Fibroblast of skin of abdomen (primary cell): ENCODE results near the gene TAS1R2.
"Not testable (repeated sequence)": the region's sequence is repeated elsewhere in the genome, so short reads cannot be mapped to it uniquely, and the experiment has no call there.

ENCODE experiments used
- DNase-seq: peaks from one replicate; pipeline ENCODE4 v3.0.0-alpha.2; 2013

The TAS1R2 gene

GRCh38 chr1:18883636-18884418, 24.4 kb upstream of the TAS1R2 start:
- DNase-seq, result peak; percentile 62

DNA sequence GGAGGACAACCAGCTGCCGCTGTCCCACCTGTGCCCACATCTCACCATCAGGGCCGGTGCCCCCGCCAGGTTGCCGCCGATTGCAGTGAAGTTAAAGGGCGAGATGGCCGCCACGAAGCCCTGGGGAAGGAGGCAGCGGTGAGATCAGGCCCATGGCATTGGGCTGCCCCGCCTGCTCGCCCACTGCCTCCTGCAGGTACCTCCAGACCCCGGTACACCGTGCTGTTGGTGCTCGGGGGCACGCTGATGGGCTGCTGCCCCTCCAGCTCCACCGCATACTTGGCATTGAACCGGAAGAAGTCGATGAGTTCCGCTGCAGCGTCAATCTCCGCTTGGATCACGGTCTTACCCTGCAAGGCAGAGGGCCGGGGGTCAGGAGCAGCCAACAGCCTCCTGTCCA, 23.6 kb upstream of the TAS1R2 start:
- DNase-seq, result no peak

GRCh38 chr1:18882486-18882885, 23.0 kb upstream of the TAS1R2 start:
- no peak for DNase-seq

DNA sequence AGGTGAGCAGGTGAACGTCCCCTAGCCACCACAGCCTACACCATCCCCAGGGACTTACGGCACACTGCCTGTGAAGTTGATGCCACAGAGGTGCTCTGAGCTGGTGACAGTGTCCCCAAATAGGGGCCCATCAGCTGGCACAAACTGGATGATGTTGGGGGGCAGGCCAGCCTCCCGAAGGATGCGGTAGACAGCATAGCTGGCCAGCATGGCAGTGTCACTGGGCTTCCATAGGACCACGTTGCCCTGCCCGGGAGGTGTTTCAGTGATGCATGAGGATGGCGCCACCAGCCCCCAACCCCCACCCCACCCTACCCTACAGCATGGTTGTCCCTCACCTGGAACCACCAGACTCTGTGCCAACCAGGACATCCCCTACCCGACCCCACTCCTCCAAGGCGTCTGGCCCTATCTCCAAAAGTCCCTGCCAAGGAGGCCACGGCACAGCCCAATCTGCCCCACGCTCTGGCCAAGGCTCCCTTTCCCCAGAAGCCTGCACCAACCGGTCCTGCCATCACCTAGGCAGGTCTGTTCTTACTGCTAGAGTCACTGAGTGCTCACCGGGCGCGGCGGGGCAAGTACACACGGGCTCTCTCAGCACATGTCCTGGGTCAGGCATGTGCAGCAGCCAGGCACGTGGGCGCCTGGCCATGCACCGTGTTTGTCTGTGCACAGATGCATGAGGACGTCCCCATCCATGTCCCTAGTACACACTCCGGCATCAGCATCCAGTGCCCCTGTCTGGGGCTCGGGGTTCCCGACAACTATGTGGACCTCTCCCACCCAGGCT, 22.4 kb upstream of the TAS1R2 start:
- no peak for DNase-seq

- DNase-seq, result no peak
These were observed 21.7 kb upstream of the TAS1R2 start for GRCh38 chr1:18881164-18881563.

DNA sequence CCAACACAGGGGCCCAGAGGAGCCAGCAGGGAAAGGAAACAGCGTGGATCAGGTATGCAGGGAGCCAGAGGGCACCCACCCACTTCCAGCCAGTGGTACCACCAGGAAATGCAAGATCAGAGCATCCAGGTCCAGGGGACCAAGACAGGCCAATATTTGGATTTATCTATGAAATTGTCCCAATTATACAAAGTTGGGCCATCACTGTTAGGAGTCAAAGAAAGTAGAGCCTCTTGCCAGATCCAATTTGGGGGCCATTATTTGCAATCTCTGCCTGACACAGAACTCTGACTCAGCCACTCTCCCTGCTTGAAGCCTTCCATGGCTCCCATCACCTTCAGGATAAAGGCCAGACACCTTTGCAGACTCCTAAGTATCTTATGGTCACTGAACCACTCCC, 21.1 kb upstream of the TAS1R2 start:
- DNase-seq, result no peak

- DNase-seq, result no peak
These were observed 20.4 kb upstream of the TAS1R2 start for GRCh38 chr1:18879791-18880309.

GRCh38 chr1:18879215-18879790, 19.8 kb upstream of the TAS1R2 start:
- no peak for DNase-seq

DNA sequence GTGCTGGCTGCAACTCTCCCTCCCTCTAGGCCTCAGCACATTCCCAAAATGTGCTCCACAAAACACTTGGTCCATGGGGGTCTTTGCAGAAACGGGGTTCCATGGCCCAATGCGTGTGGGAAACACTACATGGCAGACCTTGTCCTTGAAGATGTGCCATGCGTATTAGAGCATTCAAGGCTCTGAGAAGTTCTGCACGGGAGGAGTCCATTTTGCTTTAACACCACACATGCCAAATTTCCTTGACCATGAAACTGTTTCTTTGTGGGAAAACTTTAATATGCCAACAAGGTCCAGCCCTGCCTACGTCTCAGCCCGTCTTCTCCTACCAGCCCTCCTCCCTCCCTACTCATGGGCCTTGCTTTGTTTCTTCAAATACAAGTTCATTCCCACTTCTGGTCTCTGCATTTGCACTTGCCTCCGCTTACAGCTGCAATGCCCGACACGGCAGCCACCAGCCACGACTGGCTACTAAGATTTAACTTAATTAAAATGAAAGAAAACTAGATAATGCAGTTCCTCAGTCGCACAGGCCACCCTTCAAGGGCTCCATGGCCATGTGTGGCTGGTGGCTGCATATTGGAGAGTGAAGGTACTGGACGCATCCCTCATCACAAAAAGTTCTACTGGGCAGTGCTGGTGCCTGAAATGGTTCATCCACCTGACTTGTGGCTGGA, 19.2 kb upstream of the TAS1R2 start:
- DNase-seq, result no peak

DNA sequence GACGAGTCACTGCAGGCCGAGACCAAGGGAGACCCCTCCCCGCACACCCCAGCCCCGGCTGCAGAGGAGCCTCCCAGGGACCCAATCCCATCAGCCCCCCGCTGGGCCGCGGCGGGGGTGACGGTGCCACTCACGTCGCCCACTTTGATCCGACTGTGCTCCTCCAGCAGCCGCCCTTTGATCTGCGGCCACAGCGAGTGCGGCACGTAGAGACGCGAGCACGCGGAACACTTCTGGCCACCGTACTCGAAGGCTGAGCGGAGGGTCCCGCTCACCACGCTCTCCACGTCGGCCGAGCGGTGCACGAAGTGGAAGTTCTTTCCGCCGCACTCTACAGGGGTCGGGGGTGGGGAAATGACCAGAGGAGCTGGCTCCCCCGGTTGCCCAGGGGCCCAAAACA, 17.8 kb upstream of the TAS1R2 start:
- no peak for DNase-seq

GRCh38 chr1:18876210-18876609, 16.8 kb upstream of the TAS1R2 start:
- no peak for DNase-seq

GRCh38 chr1:18875796-18876128, 16.3 kb upstream of the TAS1R2 start:
- DNase-seq, result no peak

DNA sequence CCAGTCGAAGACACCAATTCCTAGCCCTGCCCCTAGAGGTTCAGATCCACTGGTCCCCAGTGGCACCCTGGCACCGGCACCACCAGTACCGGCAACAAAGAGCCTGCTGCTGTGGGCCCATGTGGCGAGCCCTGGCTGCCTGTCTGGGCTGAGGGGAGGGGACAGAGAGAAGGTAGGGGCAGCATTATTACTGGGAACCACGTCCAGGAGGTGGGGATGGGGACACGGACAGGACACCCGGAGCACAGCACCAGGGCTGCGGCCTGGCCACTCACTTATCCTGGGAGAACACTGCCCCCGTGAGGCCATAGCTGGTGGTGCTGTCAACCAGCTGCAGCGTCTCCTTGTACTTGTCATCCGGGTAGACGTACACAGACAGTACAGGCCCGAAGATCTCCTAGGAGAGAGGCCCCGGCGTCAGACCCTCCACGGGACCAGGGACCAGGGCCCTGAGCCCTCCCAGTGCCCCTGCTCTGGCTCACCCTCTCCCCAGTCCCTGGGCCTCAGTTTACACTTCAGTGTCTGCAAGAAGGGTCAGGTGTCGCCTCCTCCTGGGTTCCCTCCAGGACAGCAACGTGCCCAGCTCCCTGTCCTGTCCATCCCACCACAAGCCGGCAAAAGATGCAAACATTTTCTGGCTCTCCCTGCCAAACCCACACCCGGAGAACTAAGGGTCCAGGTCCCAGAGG, 15.8 kb upstream of the TAS1R2 start:
- peak; percentile 74 for DNase-seq

- no peak for DNase-seq
These were observed 15.1 kb upstream of the TAS1R2 start for GRCh38 chr1:18874600-18874999.

DNA sequence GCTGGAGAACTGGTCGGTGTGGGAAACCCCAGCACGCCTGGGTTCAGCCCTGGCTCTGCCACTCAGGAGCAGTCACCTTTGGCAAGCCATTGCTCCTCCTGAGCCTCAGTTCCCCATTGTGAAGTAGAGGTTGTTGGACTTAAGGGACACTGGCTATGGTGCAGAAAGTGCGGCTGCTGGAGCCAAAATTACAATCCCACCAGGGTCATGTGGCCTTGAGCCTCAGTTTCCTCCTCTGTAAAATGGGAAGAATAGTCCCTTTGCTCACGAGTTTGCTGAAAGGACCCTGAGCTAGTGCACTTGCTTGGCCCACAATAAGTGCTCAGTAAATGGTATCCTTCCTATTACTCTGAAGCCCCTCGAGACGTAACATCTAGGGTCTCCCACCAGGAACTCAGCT, 14.6 kb upstream of the TAS1R2 start:
- DNase-seq, result no peak

GRCh38 chr1:18872071-18872611, 12.7 kb upstream of the TAS1R2 start:
- DNase-seq, result no peak

GRCh38 chr1:18871401-18872070, 12.1 kb upstream of the TAS1R2 start:
- DNase-seq, result no peak

GRCh38 chr1:18870957-18871356, 11.5 kb upstream of the TAS1R2 start:
- no peak for DNase-seq

DNA sequence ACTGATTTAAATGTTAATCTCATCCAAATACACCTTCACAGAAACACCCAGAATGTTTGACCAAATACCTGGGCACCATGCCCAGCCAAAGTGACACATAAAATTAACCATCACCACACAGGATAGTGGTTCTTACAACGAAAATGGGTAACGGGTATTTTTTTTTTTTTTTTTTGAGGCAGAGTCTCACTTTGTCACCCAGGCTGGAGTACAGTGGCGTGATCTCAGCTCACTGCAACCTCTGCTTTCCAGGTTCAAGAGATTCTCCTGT, 11.1 kb upstream of the TAS1R2 start:
- not testable (repeated sequence) for DNase-seq

DNA sequence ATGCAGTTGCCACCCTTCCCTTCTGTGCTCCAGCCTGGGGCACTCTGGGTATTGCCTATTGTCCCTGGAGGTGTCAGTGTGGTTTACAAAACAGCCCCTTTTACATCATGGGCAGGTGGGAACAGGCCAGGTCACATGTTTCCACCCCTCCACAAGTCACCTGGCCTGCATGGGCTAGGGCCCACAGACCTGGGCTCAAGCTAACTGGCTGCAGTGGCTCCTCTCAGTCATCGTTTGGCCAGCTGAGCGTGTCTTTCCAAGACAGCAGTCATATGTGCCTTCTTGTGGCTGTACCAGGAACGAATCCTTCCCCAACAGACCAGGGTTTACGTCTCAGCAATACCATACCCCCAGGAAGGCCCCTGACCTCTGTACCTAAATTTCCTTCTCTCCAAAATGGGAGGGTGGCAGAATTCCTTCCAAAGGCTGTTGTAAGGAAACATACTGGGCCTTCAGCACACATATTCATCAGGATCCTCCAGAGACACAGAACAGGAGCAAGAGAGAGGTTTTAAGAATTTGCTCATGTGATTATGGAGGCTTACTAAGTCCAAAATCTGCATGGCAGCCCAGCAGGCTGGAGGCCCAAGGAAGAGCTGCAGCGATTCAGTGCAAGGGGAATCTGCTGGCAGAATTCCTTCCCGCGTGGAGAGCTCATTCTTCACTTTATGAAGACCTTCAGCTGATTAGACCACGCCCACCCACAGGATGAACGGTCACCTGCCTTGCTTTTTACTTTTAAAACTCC, 10.6 kb upstream of the TAS1R2 start:
- no peak for DNase-seq

- no peak for DNase-seq
These were observed 9.5 kb upstream of the TAS1R2 start for GRCh38 chr1:18868801-18869424.
